B cell (primary cell): ENCODE measurements around the gene TMEM208. TPM values are rescaled to one million over a fixed set of nuclear protein-coding genes. Genes with fewer than 3 reads are reported as not detected.

ENCODE experiments used
- ATAC-seq: fragments of 200-7000 bp; cut with Tn5 transposase; one replicate; pipeline ENCODE4 v1.10.0; 2021; ENCODE audit warnings: low read depth, mild to moderate bottlenecking, moderate number of reproducible peaks, moderate library complexity
- CTCF ChIA-PET: fragments of 350-600 bp; sonication (Branson Sonifier 250); formaldehyde crosslinking; loops from one replicate; lab custom pipeline; 2021; ENCODE audit warnings: antibody characterized with exemption, inconsistent platforms; lab: Charles Lee
- POLR2A ChIA-PET: fragments of 350-600 bp; sonication (Branson Sonifier 250); formaldehyde crosslinking; loops from one replicate; lab custom pipeline; 2021; ENCODE audit warnings: antibody characterized with exemption; lab: Charles Lee
- DNase-seq: peaks from one replicate; pipeline ENCODE4 v3.0.0; 2013
- H2AFZ ChIP-seq: 2 replicates; pipeline ENCODE4 v1.6.1; 2012; ENCODE audit warnings: mild to moderate bottlenecking, low read depth, low read length; ENCODE audit not compliant: insufficient read depth, poor library complexity, severe bottlenecking
- H3K27ac ChIP-seq, 2 donors: 1 replicate in 1 of 2; 2 replicates in 1 of 2; pipeline ENCODE4 v1.5.1; 2012 to 2013; ENCODE audit warnings: low read length in 2 of 2, mild to moderate bottlenecking in 2 of 2, moderate library complexity in 1 of 2
- H3K27me3 ChIP-seq, 4 experiments: fragments of 200-600 bp in 1 of 4; sonication (generic) in 1 of 4; replicated peaks in 1 of 4; 1 replicate in 2 of 4; 2 replicates in 2 of 4; pipeline versions ENCODE4 v1.6.1 to v1.7.0; 2013 to 2016; ENCODE audit warnings: low read length in 3 of 4, mild to moderate bottlenecking in 2 of 4, mixed read lengths in 1 of 4, moderate library complexity in 1 of 4; ENCODE audit not compliant: insufficient read depth in 4 of 4, control insufficient read depth in 3 of 4; ENCODE audit errors: control extremely low read depth in 1 of 4
- H3K36me3 ChIP-seq, 2 experiments: replicated peaks in 1 of 2; 1 replicate in 1 of 2; 2 replicates in 1 of 2; pipeline versions ENCODE4 v1.6.1 to v1.7.1; 2013; ENCODE audit warnings: low read length in 1 of 2; ENCODE audit not compliant: insufficient read depth in 2 of 2, control insufficient read depth in 1 of 2; ENCODE audit errors: control extremely low read depth in 1 of 2, extremely low read depth in 1 of 2
- H3K4me1 ChIP-seq, 2 donors: fragments of 200-600 bp in 1 of 2; sonication (generic) in 1 of 2; 1 replicate in 1 of 2; 2 replicates in 1 of 2; pipeline versions ENCODE4 v1.5.1 to v1.6.1; 2013 to 2017; ENCODE audit warnings: low read length in 2 of 2; ENCODE audit not compliant: control insufficient read depth in 2 of 2, insufficient read depth in 2 of 2
- H3K4me2 ChIP-seq: replicated peaks from 2 replicates; pipeline ENCODE3; 2012; ENCODE audit warnings: mild to moderate bottlenecking, low read depth, low read length; ENCODE audit not compliant: poor library complexity, severe bottlenecking
- H3K4me3 ChIP-seq, 5 experiments: fragments of 200-600 bp in 1 of 5; sonication (generic) in 1 of 5; 1 replicate in 3 of 5; 2 replicates in 2 of 5; pipeline versions ENCODE4 v1.5.1 to v1.7.0; 2011 to 2016; ENCODE audit warnings: low read length in 4 of 5, mild to moderate bottlenecking in 4 of 5, low read depth in 2 of 5, control low read depth in 1 of 5, moderate library complexity in 1 of 5; ENCODE audit not compliant: insufficient read depth in 1 of 5; ENCODE audit errors: control extremely low read depth in 1 of 5, extremely low read depth in 1 of 5
- H3K79me2 ChIP-seq: fragments of 200-600 bp; sonication (generic); one replicate; pipeline ENCODE4 v1.6.0; 2016; ENCODE audit warnings: low read length; ENCODE audit not compliant: control insufficient read depth, insufficient read depth
- H3K9ac ChIP-seq: fragments of 200-600 bp; sonication (generic); 2 replicates; pipeline ENCODE4 v1.6.1; 2017; ENCODE audit warnings: mild to moderate bottlenecking, low read length, moderate library complexity
- H3K9me3 ChIP-seq, 3 donors: one replicate each; pipeline versions ENCODE4 v1.6.1 to v1.7.1; 2013; ENCODE audit warnings: low read length in 2 of 3; ENCODE audit not compliant: control insufficient read depth in 2 of 3, insufficient read depth in 1 of 3; ENCODE audit errors: control extremely low read depth in 1 of 3
- H4K20me1 ChIP-seq: 2 replicates; pipeline ENCODE4 v1.6.0; 2012; ENCODE audit warnings: mild to moderate bottlenecking, low read length; ENCODE audit not compliant: insufficient read depth, control insufficient read depth, poor library complexity, severe bottlenecking
- H3K27ac Mint-ChIP-seq: one replicate; pipeline ENCODE4 v1.8.0; 2021; ENCODE audit warnings: mixed read lengths
- H3K27me3 Mint-ChIP-seq: one replicate; pipeline ENCODE4 v1.8.0; 2021; ENCODE audit warnings: mixed read lengths
- H3K4me1 Mint-ChIP-seq: one replicate; pipeline ENCODE4 v1.8.0; 2021; ENCODE audit warnings: mixed read lengths
- H3K4me3 Mint-ChIP-seq: one replicate; pipeline ENCODE4 v1.8.0; 2021; ENCODE audit warnings: mixed read lengths
- H3K9me3 Mint-ChIP-seq: one replicate; pipeline ENCODE4 v1.8.0; 2022; ENCODE audit warnings: mixed read lengths; ENCODE audit not compliant: insufficient read depth
- CTCF ChIP-seq: fragments of 200-600 bp; IDR thresholded peaks from one replicate; pipeline ENCODE4 v1.8.0; 2022; ENCODE audit warnings: antibody characterized with exemption, mild to moderate bottlenecking
- EZH2 ChIP-seq: IDR thresholded peaks from 2 replicates; pipeline ENCODE4 v1.6.1; 2012; ENCODE audit warnings: borderline replicate concordance, low read depth, mild to moderate bottlenecking, moderate library complexity, low read length; ENCODE audit not compliant: insufficient read depth, poor library complexity, severe bottlenecking
- WGBS: methylation state at CpG from one replicate; pipeline ENCODE4 v1.1.5; 2013; ENCODE audit warnings: missing lambda C conversion rate; ENCODE audit not compliant: insufficient coverage; 5-methylcytosine and 5-hydroxymethylcytosine counted together
- intact Hi-C: fragments of 100-400 bp; cut with micrococcal nuclease; formaldehyde crosslinking; loops from one replicate; pipeline ENCODE4 v1.10.0; 2022
- polyA plus RNA-seq: library from polyadenylated mRNA; depleted of rRNA; stranded (reverse); fragments of >200 nt; gene quantifications from 2 replicates; pipeline ENCODE4 v1.2.3, GENCODE V29; 2012
- total RNA-seq, 2 donors: library from RNA; stranded (reverse); fragments of 120-200 nt in 1 of 2; gene quantifications; 1 replicate in 1 of 2; 2 replicates in 1 of 2; pipeline versions ENCODE4 v1.2.3 to v1.2.4, GENCODE V29; 2013 to 2022

Gene TMEM208
- total and polyA plus RNA-seq, 2 donors (not counting 1 experiment from before 2014, with no cell fraction given): 36.1 to 40.4 TPM

GRCh38 chr16:67226295-67226803 is 581 bp upstream of the TMEM208 start:
- intact Hi-C loops: loop anchor here (2.0 kb wide), 1 partner anchor 620 kb away; the partner anchor contains the start of genes CENPT and NUTF2
- Histone ChIP-seq H3K4me3 (peak overlapping the region; percentile 68 to 99 (median 86)), H4K20me1 (peaks cover 19% of the 10 kb centered on the region), H3K27me3 (no peaks in the 10 kb centered on the region), H3K4me2 (peak overlapping the region; percentile 86), H3K36me3 (peaks cover 2 to 27% of the 10 kb centered on the region in 2 experiments), H3K4me1 (peaks cover 15 to 22% of the 10 kb centered on the region in 2 donors), H3K9me3 (no peaks in the 10 kb centered on the region), H3K79me2 (peaks cover 17% of the 10 kb centered on the region), H3K27ac (peak overlapping the region; percentile 48 to 82), H3K9ac (peak overlapping the region; percentile 83), H2AFZ (peak overlapping the region; percentile 92)
- ChIA-PET CTCF (interaction anchor here (0.6 to 4.2 kb wide), 11 partner anchors 19 to 353 kb away, joined by 3 to 33 read pairs (median 3); partner anchors contain the start of genes FHOD1 and SLC9A5), POLR2A (interaction anchor here (0.9 to 3.7 kb wide), 3 partner anchors 18 to 33 kb away, joined by 4 to 30 read pairs (median 27); partner anchors contain the start of genes E2F4, FHOD1 and SLC9A5)
- no peaks in the 10 kb centered on the region for H3K27me3 Mint-ChIP-seq
- WGBS: 8% methylated on average over 12 of the region's 12 CpGs
- peak overlapping the region; percentile 100 for H3K27ac Mint-ChIP-seq
- TF ChIP-seq CTCF (no peak), EZH2 (no peak)
- DNase-seq (no peak), ATAC-seq (no peak)
- peaks cover 29% of the 10 kb centered on the region for H3K4me1 Mint-ChIP-seq
- no peaks in the 10 kb centered on the region for H3K9me3 Mint-ChIP-seq
- peak overlapping the region; percentile 100 for H3K4me3 Mint-ChIP-seq

GRCh38 chr16:67227567-67227921 is 614 bp downstream of the TMEM208 start:
- Histone ChIP-seq H2AFZ (peak overlapping the region; percentile 92), H3K27ac (peak overlapping the region; percentile 52 to 82), H3K4me1 (peaks cover 15 to 22% of the 10 kb centered on the region in 2 donors), H3K27me3 (no peaks in the 10 kb centered on the region), H3K4me3 (peak overlapping the region; percentile 77 to 99 (median 86)), H3K9ac (peak overlapping the region; percentile 83), H3K36me3 (peaks cover 2 to 34% of the 10 kb centered on the region in 2 experiments), H3K79me2 (peaks cover 17% of the 10 kb centered on the region), H3K4me2 (peak overlapping the region; percentile 86), H3K9me3 (no peaks in the 10 kb centered on the region), H4K20me1 (peaks cover 19% of the 10 kb centered on the region)
- Mint-ChIP-seq H3K4me3 (peak overlapping the region; percentile 100), H3K27me3 (no peaks in the 10 kb centered on the region), H3K4me1 (peaks cover 29% of the 10 kb centered on the region), H3K9me3 (no peaks in the 10 kb centered on the region), H3K27ac (peak overlapping the region; percentile 100)
- ATAC-seq: no peak
- CTCF ChIA-PET: interaction anchor here (0.7 to 4.2 kb wide), 10 partner anchors 18 to 262 kb away, joined by 3 to 33 read pairs (median 3); partner anchors contain the start of genes FHOD1, KCTD19, LRRC36 and SLC9A5
- WGBS: 13% methylated on average over 8 of the region's 12 CpGs
- TF ChIP-seq EZH2: no peak
- no peak for TF ChIP-seq CTCF
- no peak for DNase-seq
- intact Hi-C loops: loop anchor here (1.0 to 2.0 kb wide), 5 partner anchors 20 to 619 kb away; partner anchors contain the start of genes CENPT, E2F4, FBXL8 and FHOD1
- POLR2A ChIA-PET: interaction anchor here (2.3 to 3.7 kb wide), 2 partner anchors 17 to 20 kb away, joined by 27 to 30 read pairs; partner anchors contain the start of genes FHOD1 and SLC9A5
